Bronchial epithelial cell (primary cell): Measurements from ENCODE around the gene TUB. TPM values are rescaled to one million over a fixed set of nuclear protein-coding genes. Genes with fewer than 3 reads are reported as not detected.

Experiments
- DNase-seq: peaks from one replicate; pipeline ENCODE4 v3.0.0-alpha.2; 2010; ENCODE audit warnings: low read depth
- FAIRE-seq: peaks from 2 replicates; lab custom pipeline; 2011; peaks lifted over from hg19 to GRCh38; lab: Jason Lieb, UNC
- H3K27me3 ChIP-seq: 2 replicates; pipeline ENCODE4 v1.5.1; 2011; ENCODE audit warnings: low read length; ENCODE audit not compliant: control insufficient read depth, insufficient read depth
- H3K36me3 ChIP-seq: 2 replicates; pipeline ENCODE4 v1.5.1; 2011; ENCODE audit warnings: low read length; ENCODE audit not compliant: control insufficient read depth, insufficient read depth
- H3K4me3 ChIP-seq: 2 replicates; pipeline ENCODE4 v1.5.1; 2011; ENCODE audit warnings: mild to moderate bottlenecking, low read depth, low read length, control low read depth
- total RNA-seq: library from RNA; depleted of rRNA; stranded (reverse); fragments of >200 nt; gene quantifications from 2 replicates; pipeline ENCODE4 v1.2.1, GENCODE V29; 2014
- TF ChIP-seq, protein P1 (sequence below): IDR thresholded peaks from 2 replicates; pipeline ENCODE4 v1.5.1; 2011; ENCODE audit warnings: mild to moderate bottlenecking, moderate library complexity, low read length, control low read depth, inconsistent platforms; ENCODE audit not compliant: insufficient read depth, severe bottlenecking

The TUB gene, protein sequence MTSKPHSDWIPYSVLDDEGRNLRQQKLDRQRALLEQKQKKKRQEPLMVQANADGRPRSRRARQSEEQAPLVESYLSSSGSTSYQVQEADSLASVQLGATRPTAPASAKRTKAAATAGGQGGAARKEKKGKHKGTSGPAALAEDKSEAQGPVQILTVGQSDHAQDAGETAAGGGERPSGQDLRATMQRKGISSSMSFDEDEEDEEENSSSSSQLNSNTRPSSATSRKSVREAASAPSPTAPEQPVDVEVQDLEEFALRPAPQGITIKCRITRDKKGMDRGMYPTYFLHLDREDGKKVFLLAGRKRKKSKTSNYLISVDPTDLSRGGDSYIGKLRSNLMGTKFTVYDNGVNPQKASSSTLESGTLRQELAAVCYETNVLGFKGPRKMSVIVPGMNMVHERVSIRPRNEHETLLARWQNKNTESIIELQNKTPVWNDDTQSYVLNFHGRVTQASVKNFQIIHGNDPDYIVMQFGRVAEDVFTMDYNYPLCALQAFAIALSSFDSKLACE
- total RNA-seq = 0.13 and 0.26 TPM in 2 replicates

- FAIRE-seq (no peak), DNase-seq (no peak)
- peaks cover 16% of the 10 kb centered on the region for H3K27me3 ChIP-seq
- TF ChIP-seq, protein P1, sequence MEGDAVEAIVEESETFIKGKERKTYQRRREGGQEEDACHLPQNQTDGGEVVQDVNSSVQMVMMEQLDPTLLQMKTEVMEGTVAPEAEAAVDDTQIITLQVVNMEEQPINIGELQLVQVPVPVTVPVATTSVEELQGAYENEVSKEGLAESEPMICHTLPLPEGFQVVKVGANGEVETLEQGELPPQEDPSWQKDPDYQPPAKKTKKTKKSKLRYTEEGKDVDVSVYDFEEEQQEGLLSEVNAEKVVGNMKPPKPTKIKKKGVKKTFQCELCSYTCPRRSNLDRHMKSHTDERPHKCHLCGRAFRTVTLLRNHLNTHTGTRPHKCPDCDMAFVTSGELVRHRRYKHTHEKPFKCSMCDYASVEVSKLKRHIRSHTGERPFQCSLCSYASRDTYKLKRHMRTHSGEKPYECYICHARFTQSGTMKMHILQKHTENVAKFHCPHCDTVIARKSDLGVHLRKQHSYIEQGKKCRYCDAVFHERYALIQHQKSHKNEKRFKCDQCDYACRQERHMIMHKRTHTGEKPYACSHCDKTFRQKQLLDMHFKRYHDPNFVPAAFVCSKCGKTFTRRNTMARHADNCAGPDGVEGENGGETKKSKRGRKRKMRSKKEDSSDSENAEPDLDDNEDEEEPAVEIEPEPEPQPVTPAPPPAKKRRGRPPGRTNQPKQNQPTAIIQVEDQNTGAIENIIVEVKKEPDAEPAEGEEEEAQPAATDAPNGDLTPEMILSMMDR = no peak
- peak within 1 kb of the TSS; percentile 31 for H3K4me3 ChIP-seq
- H3K36me3 ChIP-seq = no peaks in the 10 kb centered on the region
Observed at GRCh38 chr11:8080674-8081590, at the start of gene TUB. Gene TUB (plus strand): TSS chr11:8081211. CDS start chr11:8081511, 300 bp downstream.

DNA sequence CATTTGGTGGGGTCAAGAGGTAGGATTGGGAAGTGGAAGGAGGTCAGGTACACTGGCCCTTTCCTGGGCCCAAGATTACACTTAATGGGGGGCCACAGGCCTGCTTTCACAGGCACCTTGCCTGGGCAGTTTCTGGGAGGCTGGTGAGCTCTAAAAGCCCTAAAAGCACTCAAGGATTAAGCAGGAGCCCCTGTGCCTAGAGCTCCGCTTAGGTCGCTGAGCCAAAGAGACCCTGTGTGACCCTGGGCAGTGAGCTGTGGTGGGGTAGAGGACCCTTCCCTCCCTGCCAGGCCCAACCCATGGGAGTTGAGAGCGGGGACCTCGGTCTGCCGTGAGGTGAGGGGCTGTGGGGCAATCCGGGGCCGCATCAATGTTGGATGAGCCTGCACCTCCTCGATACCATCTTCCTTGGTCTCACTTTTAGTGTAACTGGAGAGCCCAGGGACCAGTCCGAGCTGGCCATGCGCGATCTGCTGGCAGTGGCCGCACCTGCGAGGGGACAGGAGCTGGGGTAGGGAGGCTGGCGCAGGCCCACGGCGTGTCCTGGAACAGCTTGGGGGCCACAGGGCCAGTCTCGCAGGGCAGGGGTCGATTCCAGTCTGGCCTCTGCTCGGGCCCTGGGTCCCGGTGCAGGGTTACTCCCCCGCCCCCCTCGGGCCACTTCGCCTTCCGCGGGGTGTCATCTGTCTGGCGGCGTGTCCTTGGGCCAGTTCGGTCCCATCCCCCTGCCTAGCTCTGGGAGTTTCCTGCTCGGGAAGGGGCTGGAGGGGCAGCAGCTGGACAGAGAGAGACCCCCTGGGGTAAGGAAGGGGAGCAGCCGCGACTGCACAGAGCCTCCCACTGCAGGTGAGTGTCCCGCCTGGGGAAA lies 49.5 kb upstream of the TUB start:
- H3K27me3 ChIP-seq = peaks cover 9% of the 10 kb centered on the region
- FAIRE-seq = no peak
- H3K36me3 ChIP-seq = no peaks in the 10 kb centered on the region
- TF ChIP-seq, protein P1 = no peak
- no peak overlapping the region for H3K4me3 ChIP-seq
- DNase-seq = no peak

DNA sequence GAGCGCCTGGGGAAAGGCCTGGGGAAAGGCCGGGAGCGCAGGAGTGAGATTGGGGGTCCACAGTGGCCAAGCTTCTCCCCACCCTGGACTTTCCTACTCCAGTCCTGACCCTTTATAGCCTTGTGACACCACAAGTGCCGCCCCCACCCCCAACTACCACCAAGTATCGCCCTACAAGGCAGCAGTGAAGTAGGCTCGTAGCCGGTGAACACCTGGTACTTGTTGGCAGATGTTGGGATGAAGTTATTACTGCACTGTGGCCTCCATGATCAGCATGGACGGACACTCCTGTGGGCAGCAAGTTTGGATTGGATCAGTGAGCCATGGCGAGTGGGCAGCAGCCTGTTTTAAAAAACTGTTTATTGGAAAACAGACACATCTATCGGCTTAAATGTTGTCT lies 48.9 kb upstream of the TUB start:
- Histone ChIP-seq H3K4me3 (no peak overlapping the region), H3K27me3 (peaks cover 9% of the 10 kb centered on the region), H3K36me3 (no peaks in the 10 kb centered on the region)
- DNase-seq (no peak), FAIRE-seq (no peak)
- TF ChIP-seq, protein P1 = no peak

DNA sequence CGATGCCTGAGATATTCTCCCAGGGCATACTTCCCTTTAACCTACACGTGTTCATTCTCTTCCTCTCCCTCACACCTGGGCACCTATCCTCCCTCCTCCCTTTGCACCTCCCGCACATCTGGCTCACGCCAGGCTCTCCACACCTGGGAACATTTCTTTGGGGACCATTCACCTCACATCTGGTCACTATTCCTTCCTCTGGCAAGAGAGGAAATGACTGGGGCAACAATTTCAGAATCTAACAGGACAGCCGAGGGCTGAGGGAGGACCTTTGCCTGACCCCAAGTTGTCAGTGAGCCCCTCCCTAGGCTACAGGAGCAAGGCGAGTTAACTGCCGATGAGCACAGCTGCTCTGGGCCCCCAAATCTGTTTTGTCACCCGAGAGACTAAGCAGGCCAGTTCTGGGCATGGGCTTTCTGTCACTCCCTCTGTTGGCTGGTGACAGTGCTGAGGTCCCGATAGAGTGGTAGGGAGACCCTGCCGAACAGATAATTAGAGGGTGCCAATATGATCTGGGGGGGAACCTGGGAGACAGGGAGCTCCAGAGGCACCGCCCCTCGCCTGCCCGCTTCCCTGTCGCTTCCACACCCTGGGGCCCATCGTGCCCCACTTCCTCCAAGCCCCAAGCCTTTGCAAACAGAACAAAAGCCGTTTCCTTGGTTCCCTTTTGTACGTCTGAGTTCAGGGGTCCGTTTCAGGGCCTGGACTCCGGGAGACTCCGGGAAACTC lies 48.3 kb upstream of the TUB start:
- FAIRE-seq (no peak), DNase-seq (no peak)
- Histone ChIP-seq H3K27me3 (peaks cover 9% of the 10 kb centered on the region), H3K4me3 (no peak overlapping the region), H3K36me3 (no peaks in the 10 kb centered on the region)
- TF ChIP-seq, protein P1 = no peak
